OCI-LY3 (cell line): ENCODE data around the gene TM4SF18.

Source experiments
- H2AFZ ChIP-seq: fragments of 200-600, 300-600 bp; shearing (Covaris generic); 2 replicates; pipeline ENCODE4 v1.6.0; 2014; ENCODE audit warnings: antibody characterized with exemption, low read depth, low read length
- H3K27ac ChIP-seq: fragments of 200-600, 300-600 bp; sonication (generic); 2 replicates; pipeline ENCODE4 v1.5.1; 2014; ENCODE audit warnings: mild to moderate bottlenecking, low read length, moderate library complexity, mixed read lengths
- H3K27me3 ChIP-seq: fragments of 200-600, 300-600 bp; sonication (generic); 2 replicates; pipeline ENCODE4 v1.6.1; 2014; ENCODE audit warnings: low read depth, low read length, mixed read lengths
- H3K36me3 ChIP-seq: fragments of 200-600, 300-600 bp; sonication (generic); replicated peaks from 2 replicates; pipeline ENCODE3; 2014; ENCODE audit warnings: low read depth, low read length, mixed read lengths
- H3K4me1 ChIP-seq: fragments of 300-600, 200-600 bp; sonication (generic); 2 replicates; pipeline ENCODE4 v1.6.1; 2014; ENCODE audit warnings: low read length, mixed read lengths
- H3K4me2 ChIP-seq: fragments of 200-600, 300-600 bp; sonication (generic); 2 replicates; pipeline ENCODE4 v1.6.1; 2014; ENCODE audit warnings: low read length, mixed read lengths
- H3K4me3 ChIP-seq: fragments of 300-600, 200-600 bp; sonication (generic); 2 replicates; pipeline ENCODE4 v1.5.1; 2014; ENCODE audit warnings: antibody characterized with exemption, mild to moderate bottlenecking, low read length, moderate library complexity
- H3K79me2 ChIP-seq: fragments of 300-600, 200-600 bp; shearing (Covaris generic); 2 replicates; pipeline ENCODE4 v1.6.1; 2014; ENCODE audit warnings: mild to moderate bottlenecking, low read length, mixed read lengths
- H3K9ac ChIP-seq: fragments of 300-600, 200-600 bp; shearing (Covaris generic); 2 replicates; pipeline ENCODE4 v1.6.0; 2014; ENCODE audit warnings: mild to moderate bottlenecking, low read length, moderate library complexity
- H3K9me3 ChIP-seq: fragments of 200-600, 300-600 bp; shearing (Covaris generic); 2 replicates; pipeline ENCODE4 v1.6.1; 2014; ENCODE audit warnings: low read length, mixed read lengths; ENCODE audit not compliant: insufficient read depth
- H4K20me1 ChIP-seq: fragments of 200-600, 300-600 bp; sonication (generic); 2 replicates; pipeline ENCODE4 v1.6.1; 2016; ENCODE audit warnings: low read length, mixed read lengths; ENCODE audit not compliant: insufficient read depth
- CTCF ChIP-seq: fragments of 200-600, 300-600 bp; sonication (generic); IDR thresholded peaks from 2 replicates; pipeline ENCODE4 v1.5.1; 2014; ENCODE audit warnings: antibody characterized with exemption, low read length, low read depth
- EZH2phosphoT487 ChIP-seq: fragments of 200-600 bp; shearing (Covaris generic); IDR thresholded peaks from 2 replicates; pipeline ENCODE4 v1.6.1; 2018; ENCODE audit warnings: antibody characterized with exemption, mixed run types, low read depth

Gene TM4SF18

GRCh38 chr3:149282322-149282721, 51.1 kb downstream of the TM4SF18 start:
- no peak for TF ChIP-seq EZH2phosphoT487
- no peak for TF ChIP-seq CTCF
- H3K36me3 ChIP-seq = no peaks in the 10 kb centered on the region

GRCh38 chr3:149280671-149281349, 52.6 kb downstream of the TM4SF18 start:
- no peaks in the 10 kb centered on the region for H3K36me3 ChIP-seq
- H3K4me2 ChIP-seq = no peak overlapping the region
- H3K79me2 ChIP-seq = no peaks in the 10 kb centered on the region
- no peak for TF ChIP-seq EZH2phosphoT487
- no peak for TF ChIP-seq CTCF
- H3K9me3 ChIP-seq = no peaks in the 10 kb centered on the region
- no peak overlapping the region for H3K4me3 ChIP-seq
- H3K9ac ChIP-seq = no peak overlapping the region
- no peaks in the 10 kb centered on the region for H4K20me1 ChIP-seq
- no peak overlapping the region for H3K27ac ChIP-seq
- no peaks in the 10 kb centered on the region for H3K27me3 ChIP-seq
- no peak overlapping the region for H2AFZ ChIP-seq
- no peaks in the 10 kb centered on the region for H3K4me1 ChIP-seq

More at GRCh38 chr3:149282322-149282721, 51.1 kb downstream of the TM4SF18 start:
- Histone ChIP-seq H3K4me3 (no peak overlapping the region), H3K4me1 (no peaks in the 10 kb centered on the region), H3K9ac (no peak overlapping the region), H3K9me3 (no peaks in the 10 kb centered on the region), H3K4me2 (no peak overlapping the region), H3K27me3 (no peaks in the 10 kb centered on the region), H3K79me2 (no peaks in the 10 kb centered on the region), H2AFZ (no peak overlapping the region), H4K20me1 (no peaks in the 10 kb centered on the region), H3K27ac (no peak overlapping the region)

GRCh38 chr3:149278911-149279310, 54.5 kb downstream of the TM4SF18 start:
- Histone ChIP-seq H2AFZ (no peak overlapping the region), H3K27ac (no peak overlapping the region), H3K4me2 (no peak overlapping the region)

GRCh38 chr3:149277331-149277813, 56.1 kb downstream of the TM4SF18 start:
- TF ChIP-seq EZH2phosphoT487 (no peak), CTCF (no peak)
- no peak overlapping the region for H2AFZ ChIP-seq
- peaks cover 3% of the 10 kb centered on the region; the same call in 1 of the 2 replicates for H3K4me1 ChIP-seq
- no peak overlapping the region for H3K4me2 ChIP-seq
- no peaks in the 10 kb centered on the region for H3K36me3 ChIP-seq
- H3K27ac ChIP-seq = no peak overlapping the region
- H3K27me3 ChIP-seq = no peaks in the 10 kb centered on the region
- no peak overlapping the region for H3K9ac ChIP-seq
- no peaks in the 10 kb centered on the region for H3K79me2 ChIP-seq
- H3K9me3 ChIP-seq = no peaks in the 10 kb centered on the region
- no peak overlapping the region for H3K4me3 ChIP-seq
- no peaks in the 10 kb centered on the region for H4K20me1 ChIP-seq

More at GRCh38 chr3:149278911-149279310, 54.5 kb downstream of the TM4SF18 start:
- no peak for TF ChIP-seq EZH2phosphoT487
- no peak for TF ChIP-seq CTCF
- H3K27me3 ChIP-seq = no peaks in the 10 kb centered on the region
- H3K4me3 ChIP-seq = no peak overlapping the region
- no peaks in the 10 kb centered on the region for H3K4me1 ChIP-seq
- H3K9ac ChIP-seq = no peak overlapping the region
- no peaks in the 10 kb centered on the region for H3K36me3 ChIP-seq
- H4K20me1 ChIP-seq = no peaks in the 10 kb centered on the region
- no peaks in the 10 kb centered on the region for H3K79me2 ChIP-seq
- no peaks in the 10 kb centered on the region for H3K9me3 ChIP-seq
